HepG2 (cell line): ENCODE measurements around the gene SEPHS2. TPM values are rescaled to one million over a fixed set of nuclear protein-coding genes. Genes with fewer than 3 reads are reported as not detected.
A peak's percentile ranks its signal among the peaks of the same experiment; 100 is the strongest.

Source experiments
- ATF7-NPFF ChIP-seq: sonication (generic); formaldehyde crosslinking; IDR thresholded peaks from 2 replicates; pipeline ENCODE4 v1.8.1; 2023; ENCODE audit warnings: mild to moderate bottlenecking, low read depth, missing genetic modification reagents, moderate library complexity
- CBFB ChIP-seq: sonication (generic); formaldehyde crosslinking; IDR thresholded peaks from 2 replicates; pipeline ENCODE4 v1.4.0; 2020; ENCODE audit warnings: missing genetic modification reagents
- CEBPB ChIP-seq: IDR thresholded peaks from 2 replicates; pipeline ENCODE4 v1.6.1; 2011; ENCODE audit warnings: low read depth, low read length, improper control_type of control experiment, borderline replicate concordance
- CENPT ChIP-seq: sonication (generic); formaldehyde crosslinking; IDR thresholded peaks from 2 replicates; pipeline ENCODE4 v1.8.0; 2022; ENCODE audit warnings: low read depth, mild to moderate bottlenecking, moderate library complexity, missing genetic modification reagents
- IRF2 ChIP-seq: IDR thresholded peaks from 2 replicates; pipeline ENCODE4 v1.6.1; 2018; ENCODE audit warnings: missing genetic modification reagents, missing compliant biosample characterization
- MBD4 ChIP-seq: IDR thresholded peaks from 2 replicates; pipeline ENCODE4 v1.6.1; 2012; ENCODE audit warnings: low read length, inconsistent platforms, borderline replicate concordance
- MEF2D ChIP-seq: sonication (generic); formaldehyde crosslinking; IDR thresholded peaks from 2 replicates; pipeline ENCODE4 v1.5.1; 2020; ENCODE audit warnings: mild to moderate bottlenecking, missing genetic modification reagents
- NFATC3 ChIP-seq: sonication (generic); formaldehyde crosslinking; IDR thresholded peaks from 2 replicates; pipeline ENCODE4 v1.5.1; 2020; ENCODE audit warnings: mild to moderate bottlenecking, missing genetic modification reagents
- NFE2 ChIP-seq: sonication (generic); formaldehyde crosslinking; IDR thresholded peaks from 2 replicates; pipeline ENCODE4 v1.4.0; 2020; ENCODE audit warnings: missing genetic modification reagents
- NFKB2 ChIP-seq: sonication (generic); formaldehyde crosslinking; IDR thresholded peaks from 2 replicates; pipeline ENCODE4 v1.4.0; 2020; ENCODE audit warnings: missing genetic modification reagents, borderline replicate concordance
- PBX3 ChIP-seq: sonication (generic); formaldehyde crosslinking; IDR thresholded peaks from 2 replicates; pipeline ENCODE4 v1.8.1; 2023; ENCODE audit warnings: missing genetic modification reagents, inconsistent platforms, borderline replicate concordance
- RORA ChIP-seq: sonication (generic); formaldehyde crosslinking; IDR thresholded peaks from 2 replicates; pipeline ENCODE4 v1.5.0; 2020; ENCODE audit warnings: mild to moderate bottlenecking, missing genetic modification reagents, moderate library complexity
- RXRB ChIP-seq: IDR thresholded peaks from 2 replicates; pipeline ENCODE4 v1.6.1; 2016; ENCODE audit warnings: borderline replicate concordance, missing genetic modification reagents, missing compliant biosample characterization
- SRSF9 ChIP-seq: fragments of 200-400 bp; formaldehyde crosslinking; IDR thresholded peaks from 2 replicates; pipeline ENCODE4 v1.6.1; 2018; ENCODE audit warnings: borderline replicate concordance, mild to moderate bottlenecking, low read depth, low read length; ENCODE audit not compliant: insufficient read depth, poor library complexity, severe bottlenecking
- TBX2 ChIP-seq: sonication (generic); formaldehyde crosslinking; IDR thresholded peaks from 2 replicates; pipeline ENCODE4 v1.5.0; 2020; ENCODE audit warnings: missing genetic modification reagents, mild to moderate bottlenecking, borderline replicate concordance
- ZFP37 ChIP-seq: sonication (generic); formaldehyde crosslinking; IDR thresholded peaks from 2 replicates; pipeline ENCODE4 v1.4.0; 2020; ENCODE audit warnings: missing genetic modification reagents, borderline replicate concordance
- ZNF430 ChIP-seq: sonication (generic); formaldehyde crosslinking; IDR thresholded peaks from 2 replicates; pipeline ENCODE4 v1.9.0; 2021; ENCODE audit warnings: mild to moderate bottlenecking, missing genetic modification reagents
- ZNF605 ChIP-seq: sonication (generic); formaldehyde crosslinking; IDR thresholded peaks from 2 replicates; pipeline ENCODE4 v1.8.0; 2022; ENCODE audit warnings: mild to moderate bottlenecking, missing genetic modification reagents
- ZNF687 ChIP-seq: sonication (generic); formaldehyde crosslinking; IDR thresholded peaks from 2 replicates; pipeline ENCODE4 v1.5.1; 2020; ENCODE audit warnings: mild to moderate bottlenecking, missing genetic modification reagents, moderate library complexity
- polyA plus RNA-seq, 8 experiments: library from polyadenylated mRNA; depleted of rRNA in 3 of 8; stranded (reverse) in 7 of 8; unstranded in 1 of 8; fragments of >200 nt; fragmentation: Illumina TruSeq in 4 of 8; extraction: Trizol in 4 of 8; gene quantifications; 2 replicates each; pipeline versions ENCODE4 v1.2.1 to v1.2.3, GENCODE V29; 2011 to 2016; ENCODE audit warnings: low read depth in 4 of 8, missing spikeins in 1 of 8, mixed read lengths in 1 of 8; ENCODE audit not compliant: insufficient read depth in 1 of 8
- total RNA-seq, 5 experiments: library from RNA; depleted of rRNA; stranded (reverse); fragments of >200 nt; fragmentation: Illumina TruSeq; extraction: Trizol; gene quantifications; 2 replicates each; pipeline ENCODE4 v1.2.3, GENCODE V29; 2016; ENCODE audit warnings: low read depth in 1 of 5
- TF ChIP-seq, protein P1 (sequence below): sonication (generic); formaldehyde crosslinking; IDR thresholded peaks from 2 replicates; pipeline ENCODE4 v1.4.0; 2020; ENCODE audit warnings: mild to moderate bottlenecking, missing genetic modification reagents
- TF ChIP-seq, protein P2 (sequence below): sonication (generic); formaldehyde crosslinking; IDR thresholded peaks from 2 replicates; pipeline ENCODE4 v1.4.0; 2020; ENCODE audit warnings: missing genetic modification reagents

Gene SEPHS2
- total and polyA plus RNA-seq, 2 of the 13 experiments (the other 11 are each of a cell fraction or from before 2014, with no cell fraction given) = 20.7 to 127 TPM

DNA sequence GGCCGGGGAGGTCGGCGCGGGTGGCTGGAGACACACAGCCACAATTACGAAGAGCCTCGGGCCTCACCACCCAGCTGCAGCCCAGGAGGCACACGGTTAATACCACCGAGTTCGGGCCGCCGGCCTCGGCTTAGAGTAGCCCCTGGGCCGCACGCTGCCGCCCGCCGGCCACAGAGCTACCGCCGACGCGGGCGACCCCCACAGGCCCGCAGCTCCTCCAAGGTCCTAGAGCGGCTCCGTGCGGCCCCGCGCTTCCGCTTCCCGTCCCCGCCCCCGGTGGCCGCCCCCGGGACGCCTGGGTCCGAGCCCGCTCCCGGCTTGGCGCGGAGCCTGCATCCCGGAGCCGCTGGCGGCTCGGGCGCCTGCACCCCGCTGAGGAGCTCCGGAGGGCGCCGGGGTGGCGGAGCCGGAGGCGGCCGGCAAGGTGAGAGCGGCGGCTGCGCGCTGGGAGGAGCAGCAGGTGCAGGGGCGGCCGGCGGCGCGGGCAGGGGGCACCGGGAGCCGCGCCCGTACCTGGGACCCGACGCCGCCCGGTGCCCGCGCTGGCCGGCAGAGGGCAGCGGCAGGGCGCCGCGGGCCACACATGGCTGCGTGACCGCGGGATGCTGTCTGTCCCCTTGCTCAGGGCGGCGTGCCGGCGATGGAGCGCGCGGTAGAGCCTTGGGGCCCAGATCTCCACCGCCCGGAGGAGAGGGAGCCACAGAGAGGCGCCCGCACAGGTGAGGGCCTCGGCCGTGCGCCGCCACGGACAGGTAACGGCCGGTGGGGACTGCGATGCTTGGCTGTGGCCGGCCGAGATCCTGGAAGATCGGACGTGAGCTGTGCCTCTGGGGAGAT lies 50.3 kb downstream of the SEPHS2 start, which contains the start of gene ZNF48 (continued):
- peak; percentile 79 for TF ChIP-seq CBFB (CRISPR knock-in tag)
- TF ChIP-seq ATF7-NPFF (CRISPR knock-in tag) = peak; percentile 92
- TF ChIP-seq NFKB2 = no peak
- peak; percentile 85 for TF ChIP-seq ZNF430 (CRISPR knock-in tag)
- peak; percentile 60 for TF ChIP-seq RXRB (CRISPR knock-in tag)
- no peak; the same call in none of the 2 replicates for TF ChIP-seq ZNF605
- TF ChIP-seq CEBPB = no peak
- no peak for TF ChIP-seq RORA (CRISPR knock-in tag)
- no peak for TF ChIP-seq ZFP37
- no peak for TF ChIP-seq MEF2D (CRISPR knock-in tag)
- no peak for TF ChIP-seq PBX3 (CRISPR knock-in tag)
- TF ChIP-seq ZNF687 (CRISPR knock-in tag) = peak; percentile 87
- TF ChIP-seq NFE2 (CRISPR knock-in tag) = no peak
- no peak for TF ChIP-seq NFATC3 (CRISPR knock-in tag)
- TF ChIP-seq TBX2 (CRISPR knock-in tag) = 0 out of 2 replicates have a peak, but pooled peaks have one; percentile 38
- TF ChIP-seq, protein P1, sequence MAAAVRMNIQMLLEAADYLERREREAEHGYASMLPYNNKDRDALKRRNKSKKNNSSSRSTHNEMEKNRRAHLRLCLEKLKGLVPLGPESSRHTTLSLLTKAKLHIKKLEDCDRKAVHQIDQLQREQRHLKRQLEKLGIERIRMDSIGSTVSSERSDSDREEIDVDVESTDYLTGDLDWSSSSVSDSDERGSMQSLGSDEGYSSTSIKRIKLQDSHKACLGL (CRISPR knock-in tag) = peak; percentile 93
- no peak for TF ChIP-seq SRSF9
- TF ChIP-seq CENPT = 0 out of 2 replicates have a peak, but pooled peaks have one; percentile 51
- TF ChIP-seq MBD4 = no peak
- TF ChIP-seq, protein P2, sequence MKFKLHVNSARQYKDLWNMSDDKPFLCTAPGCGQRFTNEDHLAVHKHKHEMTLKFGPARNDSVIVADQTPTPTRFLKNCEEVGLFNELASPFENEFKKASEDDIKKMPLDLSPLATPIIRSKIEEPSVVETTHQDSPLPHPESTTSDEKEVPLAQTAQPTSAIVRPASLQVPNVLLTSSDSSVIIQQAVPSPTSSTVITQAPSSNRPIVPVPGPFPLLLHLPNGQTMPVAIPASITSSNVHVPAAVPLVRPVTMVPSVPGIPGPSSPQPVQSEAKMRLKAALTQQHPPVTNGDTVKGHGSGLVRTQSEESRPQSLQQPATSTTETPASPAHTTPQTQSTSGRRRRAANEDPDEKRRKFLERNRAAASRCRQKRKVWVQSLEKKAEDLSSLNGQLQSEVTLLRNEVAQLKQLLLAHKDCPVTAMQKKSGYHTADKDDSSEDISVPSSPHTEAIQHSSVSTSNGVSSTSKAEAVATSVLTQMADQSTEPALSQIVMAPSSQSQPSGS = peak; percentile 73
- peak; percentile 75 for TF ChIP-seq IRF2 (CRISPR knock-in tag)
